Hepatocyte (in vitro differentiated cells): ENCODE data around the gene OSBP. TPM values are rescaled to one million over a fixed set of nuclear protein-coding genes. Genes with fewer than 3 reads are reported as not detected.

Experiments used
- DNase-seq: peaks from one replicate; pipeline ENCODE4 v3.0.0-alpha.2; 2016; ENCODE audit warnings: low spot score
- H2AFZ ChIP-seq: fragments of 200-600 bp; sonication (generic); 2 replicates; pipeline ENCODE4 v1.6.0; 2016; ENCODE audit warnings: antibody characterized with exemption, mild to moderate bottlenecking
- H3K27ac ChIP-seq: fragments of 200-600 bp; sonication (generic); 2 replicates; pipeline ENCODE4 v1.5.1; 2016; ENCODE audit warnings: mild to moderate bottlenecking
- H3K27me3 ChIP-seq: fragments of 200-600 bp; sonication (generic); 2 replicates; pipeline ENCODE4 v1.6.1; 2016
- H3K36me3 ChIP-seq: fragments of 200-600 bp; sonication (generic); replicated peaks from 2 replicates; pipeline ENCODE4 v1.5.1; 2016; ENCODE audit warnings: low read depth; ENCODE audit not compliant: insufficient read depth
- H3K4me1 ChIP-seq: fragments of 200-600 bp; sonication (generic); 2 replicates; pipeline ENCODE4 v1.5.1; 2016; ENCODE audit warnings: mild to moderate bottlenecking, moderate library complexity; ENCODE audit not compliant: insufficient read depth
- H3K4me2 ChIP-seq: fragments of 200-600 bp; sonication (generic); 2 replicates; pipeline ENCODE4 v1.6.0; 2016
- H3K4me3 ChIP-seq: fragments of 200-600 bp; sonication (generic); 2 replicates; pipeline ENCODE4 v1.5.1; 2016; ENCODE audit warnings: mild to moderate bottlenecking
- H3K79me2 ChIP-seq: fragments of 200-600 bp; sonication (generic); 2 replicates; pipeline ENCODE4 v1.6.0; 2017; ENCODE audit warnings: mild to moderate bottlenecking
- H3K9me2 ChIP-seq: fragments of 200-600 bp; sonication (generic); replicated peaks from 2 replicates; pipeline ENCODE4 v1.6.0; 2017; ENCODE audit warnings: mild to moderate bottlenecking; ENCODE audit not compliant: insufficient read depth
- H3K9me3 ChIP-seq: fragments of 200-600 bp; sonication (generic); 2 replicates; pipeline ENCODE4 v1.5.1; 2016; ENCODE audit warnings: low read depth, mild to moderate bottlenecking
- H4K20me1 ChIP-seq: fragments of 200-600 bp; sonication (generic); 2 replicates; pipeline ENCODE4 v1.6.0; 2016; ENCODE audit warnings: mild to moderate bottlenecking; ENCODE audit not compliant: insufficient read depth, poor library complexity, severe bottlenecking
- CTCF ChIP-seq: fragments of 200-600 bp; sonication (generic); IDR thresholded peaks from 2 replicates; pipeline ENCODE4 v1.5.1; 2016; ENCODE audit warnings: antibody characterized with exemption, mild to moderate bottlenecking; ENCODE audit not compliant: poor library complexity
- EZH2 ChIP-seq: fragments of 200-600 bp; sonication (generic); IDR thresholded peaks from 2 replicates; pipeline ENCODE4 v1.6.1; 2016; ENCODE audit warnings: antibody characterized with exemption, mild to moderate bottlenecking, borderline replicate concordance
- EZH2phosphoT487 ChIP-seq: fragments of 200-600 bp; sonication (generic); IDR thresholded peaks from one replicate; pipeline ENCODE4 v1.6.1; 2018; ENCODE audit warnings: antibody characterized with exemption, mild to moderate bottlenecking, low read depth, moderate library complexity; ENCODE audit not compliant: unreplicated experiment, severe bottlenecking
- WGBS: methylation state at CpG from one replicate; pipeline ENCODE4 v1.1.6; 2016; ENCODE audit warnings: low lambda C conversion rate; ENCODE audit errors: missing lambda C conversion rate; 5-methylcytosine and 5-hydroxymethylcytosine counted together
- polyA plus RNA-seq: library from polyadenylated mRNA; unstranded; fragments of >200 nt; fragmentation: Nextera tagmentation; extraction: Ambion mirVana; gene quantifications from 2 replicates; pipeline ENCODE4 v1.2.1, GENCODE V29; 2016
- total RNA-seq: library from RNA; depleted of rRNA; stranded (reverse); fragments of >200 nt; gene quantifications from 2 replicates; pipeline ENCODE4 v1.2.3, GENCODE V29; 2014

Gene OSBP
- total and polyA plus RNA-seq, 2 experiments from 2014 or later = 28.6 to 43.8 TPM

GRCh38 chr11:59658036-59658435 lies 42.5 kb upstream of the OSBP start:
- H3K36me3 ChIP-seq = peaks cover 3% of the 10 kb centered on the region
- 92% methylated on average over 5 of the region's 5 CpGs for WGBS

GRCh38 chr11:59654893-59655292 lies 39.3 kb upstream of the OSBP start:
- 88% methylated on average over 4 of the region's 4 CpGs for WGBS
- Histone ChIP-seq H3K36me3 (peaks cover 3% of the 10 kb centered on the region), H3K4me3 (no peak overlapping the region), H3K9me2 (no peaks in the 10 kb centered on the region), H2AFZ (no peak overlapping the region), H3K9me3 (no peaks in the 10 kb centered on the region), H3K79me2 (peaks cover 5% of the 10 kb centered on the region), H4K20me1 (no peaks in the 10 kb centered on the region), H3K27ac (no peak overlapping the region), H3K4me2 (no peak overlapping the region), H3K4me1 (no peaks in the 10 kb centered on the region), H3K27me3 (no peaks in the 10 kb centered on the region)
- DNase-seq = no peak
- TF ChIP-seq EZH2 = no peak
- TF ChIP-seq CTCF = no peak
- no peak for TF ChIP-seq EZH2phosphoT487

More at GRCh38 chr11:59658036-59658435, 42.5 kb upstream of the OSBP start:
- Histone ChIP-seq H3K4me3 (no peak overlapping the region), H4K20me1 (peaks cover 3% of the 10 kb centered on the region), H3K9me3 (no peaks in the 10 kb centered on the region), H2AFZ (no peak overlapping the region), H3K79me2 (peaks cover 27% of the 10 kb centered on the region), H3K4me2 (no peak overlapping the region), H3K4me1 (no peaks in the 10 kb centered on the region), H3K27ac (no peak overlapping the region), H3K9me2 (no peaks in the 10 kb centered on the region), H3K27me3 (no peaks in the 10 kb centered on the region)
- no peak for DNase-seq
- TF ChIP-seq EZH2phosphoT487 = no peak
- no peak for TF ChIP-seq EZH2
- no peak for TF ChIP-seq CTCF

GRCh38 chr11:59647245-59647980 lies 31.8 kb upstream of the OSBP start:
- no peaks in the 10 kb centered on the region for H3K27me3 ChIP-seq

More at GRCh38 chr11:59647245-59647980, 31.8 kb upstream of the OSBP start:
- Histone ChIP-seq H3K27ac (no peak overlapping the region), H3K36me3 (no peaks in the 10 kb centered on the region), H3K9me2 (no peaks in the 10 kb centered on the region), H3K9me3 (no peaks in the 10 kb centered on the region), H4K20me1 (no peaks in the 10 kb centered on the region), H3K4me3 (no peak overlapping the region), H3K79me2 (peaks cover 9% of the 10 kb centered on the region), H3K4me1 (no peaks in the 10 kb centered on the region), H2AFZ (no peak overlapping the region), H3K4me2 (no peak overlapping the region)
- no peak for DNase-seq
- 91% methylated on average over 3 of the region's 3 CpGs for WGBS
- TF ChIP-seq CTCF (no peak), EZH2 (no peak), EZH2phosphoT487 (no peak)
